Fibroblast of lung (primary cell): ENCODE measurements around the gene TMC2.

Experiments
- EZH2 ChIP-seq: IDR thresholded peaks from 2 replicates; pipeline ENCODE4 v1.5.1; 2012; ENCODE audit warnings: low read length, control low read depth, mild to moderate bottlenecking; ENCODE audit errors: missing control alignments
- TF ChIP-seq, protein P1 (sequence below), 2 donors: IDR thresholded peaks in 1 of 2; conservative IDR thresholded peaks in 1 of 2; 1 replicate in 1 of 2; 2 replicates in 1 of 2; pipeline ENCODE4 v1.5.1; 2011 to 2012; ENCODE audit warnings: low read length in 2 of 2, control low read depth in 1 of 2, inconsistent platforms in 1 of 2, low read depth in 1 of 2, mild to moderate bottlenecking in 1 of 2

DNA sequence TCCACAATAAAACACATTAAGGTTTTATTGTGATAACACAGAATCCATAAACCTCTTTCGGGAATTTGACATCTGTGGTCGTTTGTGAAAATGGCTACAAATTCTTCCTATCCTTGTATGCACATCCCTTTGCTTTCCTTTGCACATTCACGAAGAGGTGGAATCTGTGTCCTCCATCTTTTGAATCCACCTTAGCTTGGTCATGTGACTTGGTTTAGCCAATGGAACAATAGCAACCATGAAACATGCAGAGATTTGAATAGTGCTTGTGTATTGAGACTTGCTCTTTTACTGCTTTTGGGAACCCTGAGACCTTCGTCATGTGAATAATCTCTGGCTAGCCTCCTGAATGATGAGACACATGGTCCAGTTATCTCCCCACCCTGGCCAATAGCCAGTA is 66.4 kb downstream of the TMC2 start:
- TF ChIP-seq, protein P1, sequence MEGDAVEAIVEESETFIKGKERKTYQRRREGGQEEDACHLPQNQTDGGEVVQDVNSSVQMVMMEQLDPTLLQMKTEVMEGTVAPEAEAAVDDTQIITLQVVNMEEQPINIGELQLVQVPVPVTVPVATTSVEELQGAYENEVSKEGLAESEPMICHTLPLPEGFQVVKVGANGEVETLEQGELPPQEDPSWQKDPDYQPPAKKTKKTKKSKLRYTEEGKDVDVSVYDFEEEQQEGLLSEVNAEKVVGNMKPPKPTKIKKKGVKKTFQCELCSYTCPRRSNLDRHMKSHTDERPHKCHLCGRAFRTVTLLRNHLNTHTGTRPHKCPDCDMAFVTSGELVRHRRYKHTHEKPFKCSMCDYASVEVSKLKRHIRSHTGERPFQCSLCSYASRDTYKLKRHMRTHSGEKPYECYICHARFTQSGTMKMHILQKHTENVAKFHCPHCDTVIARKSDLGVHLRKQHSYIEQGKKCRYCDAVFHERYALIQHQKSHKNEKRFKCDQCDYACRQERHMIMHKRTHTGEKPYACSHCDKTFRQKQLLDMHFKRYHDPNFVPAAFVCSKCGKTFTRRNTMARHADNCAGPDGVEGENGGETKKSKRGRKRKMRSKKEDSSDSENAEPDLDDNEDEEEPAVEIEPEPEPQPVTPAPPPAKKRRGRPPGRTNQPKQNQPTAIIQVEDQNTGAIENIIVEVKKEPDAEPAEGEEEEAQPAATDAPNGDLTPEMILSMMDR (conservative IDR thresholded peaks at IDR 0.05 in 1 of 2, IDR thresholded peaks at IDR 0.05 in 1 of 2; ENCODE audit: low read depth in 1 of 2, low read length in 2 of 2) = no peak
- TF ChIP-seq EZH2 = no peak
